Stimulated activated CD4-positive, alpha-beta T cell treated with anti-CD3 and anti-CD28 coated beads, Interleukin-12 subunit alpha, Interleukin-12 subunit beta, amount 100 ng/mL, for 48 hours (primary cell): ENCODE results near the gene CDC42EP4.

ENCODE experiments used
- DNase-seq, 3 donors: peaks; one replicate each; pipeline ENCODE4 v3.0.0-alpha.2; 2020; ENCODE audit warnings: low read depth in 2 of 3, low spot score in 1 of 3

Gene CDC42EP4

GRCh38 chr17:73311781-73312641 lies at the start of gene CDC42EP4:
Gene CDC42EP4, minus strand, starts transcription at chr17:73312001. Its CDS starts 25,501 bp downstream, at chr17:73286500.
- peak; percentile 78 to 85 (median 81) for DNase-seq

- DNase-seq = no peak
Observed at GRCh38 chr17:73360961-73361761, 49.4 kb upstream of the CDC42EP4 start.

- no peak for DNase-seq
Observed at GRCh38 chr17:73359987-73360410, 48.2 kb upstream of the CDC42EP4 start.

- no peak for DNase-seq
Observed at GRCh38 chr17:73359352-73359751, 47.6 kb upstream of the CDC42EP4 start.

DNA sequence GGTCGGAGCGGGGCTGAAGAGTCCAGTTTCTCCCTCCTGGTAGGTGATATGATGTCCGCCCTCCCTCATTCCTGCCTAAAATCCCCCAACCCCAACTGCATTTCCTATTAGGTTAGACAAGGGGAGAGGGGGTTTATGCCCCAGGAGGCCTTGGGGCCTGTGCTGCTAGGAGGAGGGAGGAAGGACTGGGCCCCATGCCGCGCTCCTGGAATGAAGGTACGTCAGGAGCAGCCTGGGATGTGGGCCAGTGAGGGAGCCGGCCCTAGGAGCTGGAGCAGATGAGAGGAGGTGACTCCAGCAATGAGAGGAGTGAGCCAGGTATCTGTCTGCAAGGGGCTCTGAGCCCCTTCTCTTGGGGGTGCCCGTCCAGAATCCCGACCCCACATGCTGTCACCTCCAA lies 46.9 kb upstream of the CDC42EP4 start:
- DNase-seq = no peak

DNA sequence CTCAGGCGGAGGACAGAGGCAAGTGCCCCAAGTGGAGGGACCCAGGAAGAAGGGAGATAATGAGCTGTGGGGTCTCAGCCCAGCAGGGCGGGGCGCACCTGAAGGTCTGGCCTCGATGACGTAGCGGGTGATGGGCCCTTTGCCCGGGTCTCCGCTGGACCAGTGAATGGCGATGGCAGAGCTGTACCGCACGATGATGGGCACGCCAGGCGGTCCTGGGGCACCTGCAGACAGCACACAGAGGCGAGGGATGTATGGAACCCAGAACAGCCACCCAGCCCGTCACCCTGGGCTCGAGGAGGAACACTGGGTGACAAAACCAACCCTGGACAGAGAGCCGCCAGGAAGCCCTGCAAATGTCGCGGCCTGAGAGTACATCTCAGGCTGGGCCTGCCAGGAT lies 46.2 kb upstream of the CDC42EP4 start:
- DNase-seq = no peak

GRCh38 chr17:73357318-73357717 lies 45.5 kb upstream of the CDC42EP4 start:
- DNase-seq = no peak

DNA sequence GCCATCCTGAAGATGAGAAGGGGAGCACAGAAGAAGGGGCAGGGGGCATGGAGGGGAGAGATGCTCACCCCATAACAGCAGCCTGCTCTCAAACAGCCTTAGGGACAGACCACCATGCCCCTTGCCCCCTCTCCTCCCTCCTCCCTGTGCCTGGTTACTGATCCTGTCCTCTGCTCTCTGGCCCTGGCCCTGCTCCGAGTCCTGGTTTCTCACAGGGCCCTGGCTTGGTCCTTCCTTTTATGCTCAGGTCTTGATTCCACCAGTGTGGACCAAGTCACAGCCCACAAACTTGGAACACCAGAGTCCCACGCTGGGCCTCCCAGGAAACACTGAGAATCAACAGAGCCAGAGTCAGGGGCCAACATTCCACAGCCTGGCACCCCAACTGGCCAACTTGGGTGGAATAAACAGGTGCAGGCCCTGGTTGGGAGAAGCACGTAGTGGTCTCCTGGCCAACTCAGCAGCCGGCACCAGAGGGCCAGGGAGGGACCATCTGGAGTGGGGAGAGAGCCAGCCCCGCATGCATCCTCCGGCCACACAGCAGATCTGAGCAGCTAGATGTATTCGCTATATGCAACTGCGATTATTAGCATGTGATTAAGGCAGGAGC lies 44.9 kb upstream of the CDC42EP4 start:
- no peak for DNase-seq

GRCh38 chr17:73354423-73355284 lies 42.9 kb upstream of the CDC42EP4 start:
- DNase-seq = no peak

DNA sequence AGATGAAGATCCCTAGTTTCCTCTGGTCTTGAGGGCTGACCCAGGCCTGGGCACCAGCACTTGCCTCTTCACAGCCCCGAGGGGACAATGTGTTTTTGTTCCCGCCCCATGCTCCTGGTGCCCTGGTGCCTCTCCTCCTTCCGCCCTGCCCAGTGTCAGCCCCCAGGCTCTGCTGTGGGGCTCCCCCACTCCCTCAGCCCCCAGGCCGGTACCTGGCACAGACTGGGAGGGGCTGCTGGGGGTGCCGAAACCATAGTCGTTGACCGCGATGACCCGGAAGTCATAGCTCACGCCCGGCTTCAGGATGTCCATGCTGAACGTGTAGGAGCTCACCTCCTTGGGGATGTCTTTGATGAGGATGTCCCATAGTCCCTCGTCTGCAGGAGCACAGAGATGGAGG lies 40.5 kb upstream of the CDC42EP4 start:
- DNase-seq = no peak

GRCh38 chr17:73351764-73352163 lies 40.0 kb upstream of the CDC42EP4 start:
- DNase-seq = no peak

DNA sequence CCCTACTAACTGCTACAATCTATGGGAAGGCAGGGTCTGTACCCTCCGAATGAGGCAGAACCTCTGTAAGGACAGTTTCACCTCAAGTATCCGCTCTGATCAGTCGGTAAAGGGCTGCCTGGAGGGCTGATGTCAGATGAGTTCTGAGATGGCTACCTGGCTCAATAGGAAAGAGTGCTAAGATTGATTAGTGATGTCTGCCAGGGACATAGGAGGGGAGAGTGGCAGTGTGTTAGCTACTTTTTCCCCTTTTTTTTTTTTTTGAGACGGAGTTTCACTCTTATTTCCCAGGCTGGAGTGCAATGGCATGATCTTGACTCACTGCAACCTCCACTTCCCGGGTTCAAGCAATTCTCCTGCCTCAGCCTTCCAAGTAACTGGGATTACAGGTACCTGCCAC lies 39.1 kb upstream of the CDC42EP4 start:
- no peak for DNase-seq

DNA sequence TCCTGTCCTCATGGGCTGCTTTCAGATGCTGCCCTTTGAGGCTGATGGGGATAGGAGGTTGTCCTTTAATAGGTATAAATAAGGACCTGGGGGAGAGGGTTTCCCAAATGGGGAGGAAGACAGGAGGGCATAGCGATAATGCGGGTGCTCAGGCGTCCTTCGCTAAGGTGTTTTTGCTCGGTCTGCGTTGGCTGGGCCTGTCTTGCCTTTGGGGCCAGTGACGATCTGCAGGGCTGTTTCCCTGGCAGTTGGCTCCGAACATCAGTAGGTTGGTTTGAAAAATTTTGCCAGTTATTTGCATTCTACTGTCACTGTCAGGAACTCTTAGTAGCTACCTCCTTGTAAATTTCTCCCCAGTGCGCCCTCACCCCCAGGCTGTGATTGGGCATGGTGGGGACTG lies 37.8 kb upstream of the CDC42EP4 start:
- DNase-seq = no peak

GRCh38 chr17:73349138-73349537 lies 37.3 kb upstream of the CDC42EP4 start:
- DNase-seq = no peak

DNA sequence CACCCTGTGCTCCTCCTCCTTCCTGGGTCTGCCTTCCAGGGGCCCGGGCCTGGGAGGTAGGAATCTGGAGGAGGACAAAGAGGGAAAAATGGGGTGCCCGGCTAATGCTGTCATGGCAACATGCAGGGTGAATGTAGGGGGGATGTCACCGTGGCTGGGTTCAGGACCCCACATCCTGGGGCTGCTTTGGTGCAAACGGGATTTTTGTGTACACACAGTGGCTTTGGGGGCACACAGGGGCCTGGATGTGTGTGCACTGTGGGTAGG lies 37.0 kb upstream of the CDC42EP4 start:
- DNase-seq = no peak

- no peak for DNase-seq
Observed at GRCh38 chr17:73348018-73348828, 36.4 kb upstream of the CDC42EP4 start.

- no peak for DNase-seq
Observed at GRCh38 chr17:73347351-73347750, 35.5 kb upstream of the CDC42EP4 start.

DNA sequence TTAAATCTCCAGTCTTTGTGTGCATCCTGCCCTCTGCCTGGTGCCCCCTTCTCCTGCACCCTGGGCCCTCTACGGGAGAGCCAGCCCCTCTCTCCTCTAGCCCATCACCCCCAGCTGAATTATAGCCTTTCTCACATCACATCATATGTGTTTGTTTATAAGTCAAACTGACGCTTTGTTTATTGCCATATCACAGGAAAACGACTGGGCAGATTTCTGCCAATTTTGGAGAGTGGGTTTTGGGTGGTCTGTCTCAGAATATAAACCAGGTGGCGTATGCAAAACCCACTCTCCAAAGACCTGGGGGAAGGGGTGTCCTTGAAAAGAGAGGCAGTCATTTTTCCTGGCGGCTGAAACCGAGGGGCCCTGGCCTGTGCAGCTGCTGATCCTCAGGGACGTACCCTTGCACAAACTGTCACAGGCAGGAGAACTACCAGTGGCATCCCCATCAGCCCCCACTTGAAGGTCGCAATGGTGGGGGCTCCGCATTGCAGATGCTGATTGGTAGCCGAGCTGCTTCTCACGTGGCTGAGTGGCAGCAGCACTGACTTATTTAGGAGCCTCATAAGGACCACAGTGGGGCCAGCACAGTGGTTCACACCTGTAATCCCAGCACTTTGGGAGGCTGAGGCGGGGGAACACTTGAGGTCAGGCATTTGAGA lies 34.8 kb upstream of the CDC42EP4 start:
- no peak for DNase-seq

GRCh38 chr17:73343739-73344454 lies 32.1 kb upstream of the CDC42EP4 start:
- no peak for DNase-seq
